ENCODE measurements around the gene NEDD8. TPM values are rescaled to one million over a fixed set of nuclear protein-coding genes. Genes with fewer than 3 reads are reported as not detected.
"Not testable (repeated sequence)": the region's sequence is repeated elsewhere in the genome, so short reads cannot be mapped to it uniquely, and the experiment has no call there.

NEDD8 gene
- total RNA-seq, 2 donors from 2014 or later, result 128 to 243 TPM

DNA sequence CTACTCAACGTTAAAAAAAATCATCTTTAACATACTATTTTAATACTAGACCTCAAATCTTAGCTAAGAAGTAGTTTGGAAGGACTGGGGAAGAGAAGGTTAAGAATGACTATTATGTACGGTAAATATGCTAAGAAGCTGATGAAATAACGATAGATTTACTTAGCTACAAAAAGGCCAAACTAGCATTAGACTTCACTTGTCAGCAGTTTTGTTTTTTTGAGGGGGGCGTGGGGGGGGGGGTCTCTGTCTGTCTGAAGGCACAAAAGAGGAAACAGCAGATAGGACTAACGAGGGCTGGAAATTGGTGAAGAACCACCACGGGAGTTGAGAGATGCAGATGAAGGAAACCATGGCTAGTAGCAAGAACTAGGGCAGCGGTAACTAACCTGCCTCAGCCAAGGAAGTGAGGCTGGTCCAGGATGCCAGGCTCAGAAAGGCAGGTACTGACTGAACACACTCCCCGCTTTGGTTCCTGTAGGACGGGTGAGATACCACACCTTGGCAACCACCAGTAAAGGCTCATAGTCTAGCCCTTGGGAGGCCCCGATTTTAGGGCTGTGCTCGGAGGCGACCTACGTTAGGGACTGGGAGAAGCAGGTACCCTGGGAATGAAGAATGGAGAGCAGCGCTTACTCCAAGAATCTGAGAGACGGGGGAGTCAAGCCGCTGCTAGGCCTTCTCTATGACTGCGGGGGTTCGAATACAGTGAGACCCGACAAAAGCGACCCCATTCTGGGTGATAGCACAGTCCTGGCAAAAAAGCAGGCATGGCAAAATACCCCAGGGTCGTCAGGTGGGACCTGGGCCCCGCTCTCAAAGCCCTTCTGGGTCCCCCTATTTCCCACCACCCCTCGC is 675 bp downstream of the NEDD8 start:
- H3K4me3 Mint-ChIP-seq, result peak overlapping the region; percentile 84
- peaks cover 68% of the 10 kb centered on the region for H3K36me3 Mint-ChIP-seq (ENCODE audit: low read depth)
- no peaks in the 10 kb centered on the region for H3K9me3 Mint-ChIP-seq
- no peak for ATAC-seq (replicated peaks)
- peaks cover 29% of the 10 kb centered on the region for H3K4me1 Mint-ChIP-seq
- peak overlapping the region; percentile 85 for H3K27ac Mint-ChIP-seq
- H3K27me3 Mint-ChIP-seq, result no peaks in the 10 kb centered on the region

DNA sequence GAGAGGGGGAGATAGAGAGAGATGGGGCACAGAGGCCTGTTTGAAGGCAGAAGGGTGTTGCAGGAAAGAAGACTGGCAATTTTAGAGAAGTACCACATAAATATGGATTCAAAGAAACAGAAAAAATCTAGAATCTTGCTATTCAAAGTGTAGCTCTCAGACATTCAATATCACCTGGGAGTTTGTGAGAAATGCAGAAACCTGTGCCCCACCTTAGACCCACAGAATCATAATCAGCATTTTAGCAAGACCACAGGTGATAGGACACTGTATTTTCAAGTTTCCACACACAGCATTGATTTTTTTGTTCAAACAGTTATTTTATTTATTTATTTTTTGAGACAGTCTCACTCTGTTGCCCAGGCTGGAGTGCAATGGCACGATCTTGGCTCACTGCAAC is 3.3 kb downstream of the NEDD8 start:
- peaks cover 19% of the 10 kb centered on the region for H3K4me1 Mint-ChIP-seq

GRCh38 chr14:24226473-24226872 is 5.7 kb downstream of the NEDD8 start:
- Mint-ChIP-seq H3K9me3 (no peaks in the 10 kb centered on the region), H3K4me3 (peak overlapping the region; percentile 3), H3K36me3 (ENCODE audit: low read depth) (peaks cover 48% of the 10 kb centered on the region), H3K4me1 (peaks cover 14% of the 10 kb centered on the region), H3K27ac (peak overlapping the region; percentile 6), H3K27me3 (no peaks in the 10 kb centered on the region)
- ATAC-seq (replicated peaks), result no peak

More for the DNA sequence above, 3.3 kb downstream of the NEDD8 start:
- Mint-ChIP-seq H3K36me3 (ENCODE audit: low read depth) (peaks cover 62% of the 10 kb centered on the region), H3K27ac (no peak overlapping the region), H3K9me3 (no peaks in the 10 kb centered on the region), H3K4me3 (no peak overlapping the region), H3K27me3 (no peaks in the 10 kb centered on the region)
- no peak for ATAC-seq (replicated peaks)

GRCh38 chr14:24224618-24225071 is 7.5 kb downstream of the NEDD8 start:
- H3K36me3 Mint-ChIP-seq (ENCODE audit: low read depth), result peaks cover 48% of the 10 kb centered on the region
- no peak overlapping the region for H3K4me3 Mint-ChIP-seq
- H3K9me3 Mint-ChIP-seq, result no peaks in the 10 kb centered on the region
- no peak for ATAC-seq (replicated peaks)
- peak overlapping the region; percentile 66 for H3K27ac Mint-ChIP-seq
- peaks cover 16% of the 10 kb centered on the region for H3K4me1 Mint-ChIP-seq
- no peaks in the 10 kb centered on the region for H3K27me3 Mint-ChIP-seq

DNA sequence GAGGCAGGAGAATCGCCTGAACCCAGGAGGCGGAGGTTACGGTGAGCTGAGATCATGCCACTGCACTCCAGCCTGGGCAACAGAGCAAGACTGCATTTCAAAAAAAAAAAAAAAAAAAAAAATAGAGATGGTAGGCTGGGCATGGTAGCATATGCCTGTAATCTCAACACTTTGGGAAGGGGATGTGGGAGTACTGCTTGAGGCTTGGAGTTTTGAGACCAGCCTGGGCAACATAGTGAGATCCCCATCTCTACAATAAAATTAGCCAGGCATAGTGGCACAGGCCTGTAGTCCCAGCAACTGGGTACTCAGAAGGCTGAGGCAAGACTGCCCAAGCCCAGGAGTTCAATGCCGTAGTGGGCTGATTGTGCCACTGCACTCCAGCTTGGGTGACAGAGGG is 9.2 kb downstream of the NEDD8 start:
- H3K9me3 Mint-ChIP-seq; ATAC-seq (replicated peaks); H3K27ac Mint-ChIP-seq; H3K27me3 Mint-ChIP-seq; H3K4me3 Mint-ChIP-seq: not testable (repeated sequence)
- peaks cover 45% of the 10 kb centered on the region for H3K36me3 Mint-ChIP-seq (ENCODE audit: low read depth)
- peaks cover 20% of the 10 kb centered on the region for H3K4me1 Mint-ChIP-seq

DNA sequence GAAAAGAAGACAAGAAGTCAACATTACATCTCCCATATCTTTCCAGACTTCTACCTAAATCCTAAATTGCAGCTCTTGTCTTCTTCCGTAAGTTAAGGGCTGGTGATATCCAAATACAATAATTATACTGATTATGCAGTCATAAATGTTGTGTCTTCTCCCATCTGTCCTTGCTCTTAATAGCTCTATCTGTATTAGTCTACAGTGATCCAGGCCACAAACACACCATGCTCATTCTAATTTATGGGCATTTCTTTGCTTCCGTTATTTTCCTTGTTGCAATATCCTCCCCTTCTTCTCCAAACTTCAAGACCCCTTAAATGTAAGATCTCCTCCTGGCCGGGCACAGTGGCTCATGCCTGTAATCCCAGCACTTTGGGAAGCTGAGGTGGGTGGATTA is 12.6 kb downstream of the NEDD8 start:
- H3K36me3 Mint-ChIP-seq (ENCODE audit: low read depth), result peaks cover 43% of the 10 kb centered on the region
- H3K27ac Mint-ChIP-seq, result peak overlapping the region; percentile 35
- no peak for ATAC-seq (replicated peaks)
- H3K4me1 Mint-ChIP-seq, result peaks cover 19% of the 10 kb centered on the region
- no peaks in the 10 kb centered on the region for H3K27me3 Mint-ChIP-seq
- no peaks in the 10 kb centered on the region for H3K9me3 Mint-ChIP-seq
- H3K4me3 Mint-ChIP-seq, result no peak overlapping the region

DNA sequence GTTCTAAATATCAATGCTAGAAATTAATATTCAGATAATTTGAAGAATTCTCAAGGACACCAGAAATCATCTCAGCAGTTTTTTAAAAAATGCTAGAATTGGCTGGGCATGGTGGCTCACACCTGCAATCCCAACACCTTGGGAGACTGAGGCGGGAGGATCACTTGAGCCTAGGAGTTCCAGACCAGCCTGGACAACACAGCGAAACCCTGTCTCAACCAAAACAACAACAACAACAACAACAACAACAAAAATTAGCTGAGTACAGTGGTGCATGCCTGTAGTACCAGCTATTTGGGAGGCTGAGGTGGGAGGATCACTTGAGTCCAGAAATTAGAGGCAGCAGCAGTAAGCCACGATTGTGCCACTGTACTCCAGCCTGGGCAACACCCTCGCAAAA is 13.1 kb downstream of the NEDD8 start:
- Mint-ChIP-seq H3K4me3 (no peak overlapping the region), H3K27me3 (no peaks in the 10 kb centered on the region), H3K9me3 (no peaks in the 10 kb centered on the region), H3K4me1 (peaks cover 21% of the 10 kb centered on the region), H3K27ac (peak overlapping the region; percentile 35), H3K36me3 (ENCODE audit: low read depth) (peaks cover 40% of the 10 kb centered on the region)
- no peak for ATAC-seq (replicated peaks)

DNA sequence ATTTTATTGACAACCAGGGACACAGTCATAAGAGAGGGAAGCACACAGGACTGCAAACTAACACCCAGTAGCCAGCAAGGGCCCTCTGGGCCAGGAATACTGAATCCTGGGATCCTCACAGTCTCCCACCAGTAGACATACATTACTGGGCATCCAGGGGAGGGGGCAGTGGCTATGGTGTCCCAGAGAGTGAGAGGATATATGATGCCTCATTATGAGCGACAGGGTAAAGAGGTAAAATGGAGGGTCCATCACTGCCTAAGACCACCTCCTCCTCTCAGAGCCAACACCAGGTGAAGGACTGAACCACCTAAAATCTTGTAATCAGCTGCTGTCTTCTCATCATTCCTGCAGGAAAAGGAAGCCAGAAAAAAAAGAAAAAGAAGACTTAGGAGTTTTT is 15.3 kb downstream of the NEDD8 start:
- Mint-ChIP-seq H3K36me3 (ENCODE audit: low read depth) (peaks cover 58% of the 10 kb centered on the region), H3K27ac (peak overlapping the region; percentile 88), H3K4me1 (peaks cover 23% of the 10 kb centered on the region)
- H3K4me3 Mint-ChIP-seq; H3K9me3 Mint-ChIP-seq; H3K27me3 Mint-ChIP-seq; ATAC-seq (replicated peaks): not testable (repeated sequence)

DNA sequence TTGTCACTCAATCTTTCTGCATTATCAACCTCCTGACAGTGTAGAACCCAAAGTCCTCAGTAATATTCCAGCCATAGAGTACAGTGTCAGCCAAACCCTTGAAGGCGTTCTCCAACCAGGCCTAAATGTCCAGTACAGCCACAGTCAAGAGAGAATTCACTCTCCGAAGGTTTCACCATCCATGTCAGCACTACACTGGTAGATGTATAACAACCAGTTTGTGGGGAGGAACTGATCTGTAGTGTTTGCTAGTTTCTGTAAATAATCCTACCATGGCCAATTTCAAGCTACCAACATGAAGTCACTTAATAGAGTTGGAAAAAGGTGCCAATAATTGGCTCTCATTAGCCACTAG is 15.8 kb downstream of the NEDD8 start:
- Mint-ChIP-seq H3K36me3 (ENCODE audit: low read depth) (peaks cover 63% of the 10 kb centered on the region), H3K9me3 (no peaks in the 10 kb centered on the region)
- ATAC-seq (replicated peaks), result no peak

DNA sequence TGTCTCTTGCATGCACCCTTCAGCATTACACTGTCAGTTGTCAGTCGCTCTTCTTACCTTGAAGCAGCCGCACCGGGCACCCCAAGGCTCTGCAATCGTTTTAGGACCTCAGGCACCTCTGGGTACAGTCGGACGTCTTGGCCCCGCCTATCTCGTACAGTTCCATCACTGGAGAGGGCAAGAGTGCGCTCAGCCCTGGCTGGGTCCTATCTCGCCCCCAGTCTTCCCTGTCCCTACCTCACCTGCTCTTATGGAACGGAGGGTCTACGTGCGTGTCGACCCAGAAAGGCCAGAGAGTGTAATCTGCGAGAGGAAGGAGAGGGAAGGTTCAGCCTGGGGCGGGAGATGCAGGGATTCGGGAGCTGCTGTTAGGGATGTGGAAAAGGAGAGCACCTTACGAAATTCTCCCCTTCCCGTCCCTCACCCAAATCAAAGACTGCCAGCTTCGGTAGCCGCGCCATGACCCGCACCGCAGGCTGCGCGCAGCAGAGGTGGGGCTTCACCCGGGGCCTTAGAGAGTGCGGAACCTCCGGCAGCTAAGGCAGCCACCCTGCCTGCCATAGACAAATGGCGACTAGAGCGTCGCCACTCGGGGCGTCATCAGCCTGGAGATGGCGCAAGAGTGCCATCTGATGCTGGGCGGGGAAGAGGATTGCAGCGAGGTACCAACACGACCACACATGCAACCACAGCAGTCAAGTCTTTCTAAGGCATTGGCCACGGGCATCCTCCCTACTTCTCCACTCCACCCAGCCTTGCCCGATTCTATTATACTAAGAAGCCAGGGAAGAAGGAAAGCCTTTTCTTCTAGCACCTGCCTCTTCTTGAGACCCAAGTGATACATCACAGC is 16.4 kb downstream of the NEDD8 start, which contains the start of gene MDP1:
MDP1 (minus strand) TSS at position 572 of the 850 bp plus-strand sequence; CDS start at position 461, 111 bp downstream.
- Mint-ChIP-seq H3K36me3 (ENCODE audit: low read depth) (peaks cover 69% of the 10 kb centered on the region), H3K4me3 (peak within 1 kb of the TSS; percentile 81), H3K27ac (peak within 1 kb of the TSS; percentile 88), H3K4me1 (peaks cover 29% of the 10 kb centered on the region), H3K9me3 (no peaks in the 10 kb centered on the region), H3K27me3 (no peaks in the 10 kb centered on the region)
- ATAC-seq (replicated peaks), result peak; percentile 76

More for the DNA sequence above, 15.8 kb downstream of the NEDD8 start:
- peak overlapping the region; percentile 81 for H3K4me3 Mint-ChIP-seq
- H3K4me1 Mint-ChIP-seq, result peaks cover 29% of the 10 kb centered on the region
- peak overlapping the region; percentile 88 for H3K27ac Mint-ChIP-seq
- no peaks in the 10 kb centered on the region for H3K27me3 Mint-ChIP-seq

GRCh38 chr14:24213866-24214662 is 18.1 kb downstream of the NEDD8 start:
- H3K36me3 Mint-ChIP-seq (ENCODE audit: low read depth), result peaks cover 79% of the 10 kb centered on the region
- ATAC-seq (replicated peaks), result no peak
- H3K9me3 Mint-ChIP-seq, result no peaks in the 10 kb centered on the region
- no peaks in the 10 kb centered on the region for H3K27me3 Mint-ChIP-seq
- H3K4me3 Mint-ChIP-seq, result peak overlapping the region; percentile 81
- peaks cover 29% of the 10 kb centered on the region for H3K4me1 Mint-ChIP-seq
- peak overlapping the region; percentile 88 for H3K27ac Mint-ChIP-seq

- peak; percentile 86 for ATAC-seq (replicated peaks)
- peaks cover 82% of the 10 kb centered on the region for H3K36me3 Mint-ChIP-seq (ENCODE audit: low read depth)
- no peaks in the 10 kb centered on the region for H3K27me3 Mint-ChIP-seq
- H3K4me1 Mint-ChIP-seq, result peaks cover 29% of the 10 kb centered on the region
- peak within 1 kb of the TSS; percentile 88 for H3K27ac Mint-ChIP-seq
- no peaks in the 10 kb centered on the region for H3K9me3 Mint-ChIP-seq
- H3K4me3 Mint-ChIP-seq, result peak within 1 kb of the TSS; percentile 81
These were observed 19.0 kb downstream of the NEDD8 start, which contains the start of gene CHMP4A for GRCh38 chr14:24212924-24213865. Gene CHMP4A, minus strand, starts transcription at chr14:24213488. Its CDS starts 49 bp downstream, at chr14:24213439.

DNA sequence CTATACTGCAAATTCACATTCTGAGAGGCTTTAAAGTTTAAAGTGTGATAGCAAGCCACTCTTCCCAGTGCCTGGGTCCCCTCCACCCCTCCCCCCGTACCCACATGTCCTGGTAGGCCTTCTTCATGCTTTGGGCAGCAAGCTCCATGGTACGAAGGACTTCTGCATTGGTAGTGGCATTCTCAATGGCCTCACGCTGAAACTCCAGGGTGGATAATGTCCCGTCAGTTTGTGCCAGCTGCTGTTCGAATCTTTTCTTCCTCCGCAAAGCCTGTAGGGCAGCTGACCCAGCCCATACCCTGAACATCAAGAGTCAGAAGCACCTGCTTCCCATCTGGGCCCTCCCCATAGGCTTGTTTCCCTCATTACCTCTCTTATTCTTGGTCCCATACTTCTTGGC is 20.9 kb downstream of the NEDD8 start:
- H3K4me1 Mint-ChIP-seq, result peaks cover 42% of the 10 kb centered on the region
- peak overlapping the region; percentile 81 for H3K4me3 Mint-ChIP-seq
- peaks cover 82% of the 10 kb centered on the region for H3K36me3 Mint-ChIP-seq (ENCODE audit: low read depth)
- ATAC-seq (replicated peaks), result no peak
- no peaks in the 10 kb centered on the region for H3K27me3 Mint-ChIP-seq
- H3K9me3 Mint-ChIP-seq, result no peaks in the 10 kb centered on the region
- peak overlapping the region; percentile 36 for H3K27ac Mint-ChIP-seq

All from activated T-helper 17 cell treated with anti-CD3 and anti-CD28 coated beads, Interleukin-2, amount 50 U/mL, for 72 hours (primary cell).